ENCODE results near the gene ATG9A. TPM values are rescaled to one million over a fixed set of nuclear protein-coding genes. Genes with fewer than 3 reads are reported as not detected.

Gene ATG9A
- total RNA-seq, 1 experiment from 2014 or later = 42.9 TPM

GRCh38 chr2:219207134-219207883 is 22.1 kb downstream of the ATG9A start (continued):
- TF ChIP-seq IRF1 (CRISPR knock-in tag; IDR thresholded peaks at IDR 0.05) (no peak), ZMAT4 (CRISPR knock-in tag; IDR thresholded peaks at IDR 0.05) (no peak), ATF6 (CRISPR knock-in tag; IDR thresholded peaks at IDR 0.05) (no peak), HMGA2 (CRISPR knock-in tag; IDR thresholded peaks at IDR 0.05) (no peak), ZNF416 (CRISPR knock-in tag; IDR thresholded peaks at IDR 0.05) (no peak), OVOL2 (CRISPR knock-in tag; IDR thresholded peaks at IDR 0.05; ENCODE audit: borderline replicate concordance) (no peak), NFE2L1 (CRISPR knock-in tag; IDR thresholded peaks at IDR 0.05) (no peak), ZNF512 (CRISPR knock-in tag; IDR thresholded peaks at IDR 0.05; ENCODE audit: borderline replicate concordance) (no peak), SP1 (CRISPR knock-in tag; conservative IDR thresholded peaks at IDR 0.05) (no peak), SMAD4 (CRISPR knock-in tag; IDR thresholded peaks at IDR 0.05) (no peak), CTCF (IDR thresholded peaks at IDR 0.05) (no peak), ZBTB43 (CRISPR knock-in tag; IDR thresholded peaks at IDR 0.05) (no peak), ZNF263 (CRISPR knock-in tag; IDR thresholded peaks at IDR 0.05; ENCODE audit: low read depth) (no peak), ATF3 (CRISPR knock-in tag; conservative IDR thresholded peaks at IDR 0.05) (no peak)

GRCh38 chr2:219206328-219207133 is 22.9 kb downstream of the ATG9A start, which contains the start of gene ZFAND2B:
TSS of gene ZFAND2B (plus strand) at chr2:219206782. CDS start at chr2:219206988, 206 bp downstream.
- peaks cover 6% of the 10 kb centered on the region for H3K4me1 Mint-ChIP-seq
- DNase-seq (ENCODE audit: low spot score) (peak; percentile 93), ATAC-seq (peak; percentile 96)
- H3K27me3 Mint-ChIP-seq (ENCODE audit: low read depth) = peaks cover 15% of the 10 kb centered on the region
- peaks cover 30% of the 10 kb centered on the region for H3K36me3 Mint-ChIP-seq
- ChIA-PET CTCF (interaction anchor here (0.8 to 2.0 kb wide), 14 partner anchors 9 to 323 kb away, joined by 3 to 11 read pairs (median 4); partner anchors contain the start of genes CNPPD1, GLB1L and STK16), POLR2A (interaction anchor here (0.7 to 2.0 kb wide), 8 partner anchors 11 to 46 kb away, joined by 3 to 16 read pairs (median 6); partner anchors contain the start of genes ABCB6, ANKZF1, ATG9A and CNPPD1)
- peak within 1 kb of the TSS; percentile 74 for H3K4me3 Mint-ChIP-seq
- peak within 1 kb of the TSS; percentile 91 for H3K27ac Mint-ChIP-seq
- H3K9me3 Mint-ChIP-seq = peaks cover 5% of the 10 kb centered on the region
- TF ChIP-seq FOXP1 (CRISPR knock-in tag; IDR thresholded peaks at IDR 0.05; ENCODE audit: borderline replicate concordance) (peak; percentile 52; the same call in 1 of the 2 replicates), IRF2 (CRISPR knock-in tag; IDR thresholded peaks at IDR 0.05; ENCODE audit: borderline replicate concordance, low read depth) (no peak), FOXK1 (CRISPR knock-in tag; IDR thresholded peaks at IDR 0.05) (peak; percentile 70), FOXP4 (CRISPR knock-in tag; IDR thresholded peaks at IDR 0.05) (peak; percentile 54; the same call in 1 of the 2 replicates), NFYB (CRISPR knock-in tag; conservative IDR thresholded peaks at IDR 0.05; ENCODE audit: low read depth) (no peak)
